IPS DF 19.7 (cell line): ENCODE results near the gene PARP8.

ENCODE experiments used
- DNase-seq: peaks from one replicate; pipeline ENCODE4 v3.0.0-alpha.2; 2013; ENCODE audit warnings: low read depth, low spot score

Gene PARP8

DNA sequence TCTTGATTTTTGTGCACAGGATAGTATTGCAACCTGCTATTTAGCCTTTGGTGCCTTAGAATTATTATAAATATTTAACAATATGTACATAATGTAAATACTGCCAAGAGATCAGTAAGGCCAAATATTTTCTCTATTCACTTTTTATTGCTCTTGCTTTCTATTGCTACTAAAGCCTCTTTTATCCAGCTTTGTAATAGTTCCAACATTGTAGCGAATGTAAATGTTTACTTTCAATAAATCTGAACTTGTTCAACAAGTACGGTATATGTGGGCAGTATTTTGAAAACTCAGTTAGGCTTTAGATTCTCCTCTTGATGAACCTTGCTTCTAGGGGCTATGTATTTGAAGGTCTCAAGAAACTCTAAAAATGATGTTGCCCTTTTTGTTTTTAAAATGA, 179.8 kb downstream of the PARP8 start:
- no peak for DNase-seq

DNA sequence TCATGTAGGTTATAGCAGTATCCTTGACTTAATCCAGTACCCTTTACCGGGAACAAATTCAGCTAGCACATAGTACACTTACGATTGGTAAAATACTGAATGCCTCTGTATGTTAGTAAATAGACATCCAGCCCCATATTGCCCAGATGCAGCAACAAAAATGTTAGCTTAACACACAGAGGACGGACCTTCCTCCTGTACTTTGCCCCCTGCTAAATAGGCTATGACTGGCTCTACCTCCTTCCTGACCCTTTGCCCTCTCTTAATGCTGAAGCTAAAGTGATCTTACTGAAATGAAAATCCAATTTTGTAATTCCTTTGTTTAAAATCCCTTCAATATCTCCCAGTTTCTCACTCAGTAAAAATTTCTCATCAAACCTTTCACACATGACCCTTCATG, 183.1 kb downstream of the PARP8 start:
- DNase-seq, result no peak

DNA sequence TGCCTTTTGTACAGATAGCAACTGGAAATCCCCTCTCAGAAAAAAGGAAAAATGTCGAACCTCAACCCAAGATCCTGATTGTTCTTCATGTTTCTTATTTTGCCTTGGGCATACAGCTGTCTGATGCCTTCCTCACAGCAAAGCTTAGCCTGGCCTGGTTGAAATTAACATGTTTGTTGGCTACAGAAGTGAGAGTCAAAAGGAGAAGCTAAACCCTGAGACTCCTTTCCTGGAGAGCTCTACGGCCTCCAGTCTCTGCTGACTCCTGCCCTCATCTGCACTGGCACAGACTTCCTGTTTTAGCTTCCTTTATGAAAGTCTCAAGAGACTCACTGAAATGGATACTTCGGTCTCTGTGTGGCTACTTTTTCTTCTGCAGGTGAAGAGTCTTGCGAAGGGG, 186.7 kb downstream of the PARP8 start:
- no peak for DNase-seq

DNA sequence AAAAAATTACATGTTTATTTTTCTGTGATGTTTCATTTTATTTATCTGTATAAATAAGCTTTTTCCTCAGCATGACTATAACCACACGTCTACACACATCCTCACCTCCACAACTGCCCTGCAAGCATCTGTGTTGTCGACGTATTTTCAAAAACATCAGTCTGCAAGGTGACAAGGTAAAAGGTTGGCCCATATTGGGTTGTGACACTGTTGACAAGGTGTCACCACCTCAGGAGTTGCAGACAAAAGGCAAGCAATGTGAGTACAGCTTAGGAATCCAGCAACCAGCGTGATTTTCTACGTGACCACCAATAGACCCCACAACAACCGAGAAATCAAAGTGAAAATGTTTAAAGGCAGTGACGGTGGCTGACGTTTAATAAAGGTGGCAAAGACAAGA, 187.6 kb downstream of the PARP8 start:
- no peak for DNase-seq

DNA sequence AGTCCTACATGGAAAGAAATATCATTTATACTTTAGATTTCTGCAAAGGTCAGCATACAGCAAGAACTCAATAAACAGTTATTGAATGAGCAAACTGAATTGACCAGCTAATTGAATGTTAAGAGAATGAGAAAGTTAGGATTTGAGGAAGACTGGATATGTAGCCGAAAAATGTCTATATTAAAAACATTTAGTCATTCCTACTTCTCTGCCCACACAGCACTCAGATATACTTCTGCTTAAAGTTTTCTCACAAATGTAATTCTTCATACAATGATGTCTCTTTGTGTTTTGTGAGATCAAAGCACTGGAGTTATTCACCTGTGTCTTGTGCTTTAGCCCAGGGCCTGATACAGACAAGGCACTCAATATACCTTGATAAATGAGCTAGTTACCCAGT, 188.6 kb downstream of the PARP8 start:
- no peak for DNase-seq

DNA sequence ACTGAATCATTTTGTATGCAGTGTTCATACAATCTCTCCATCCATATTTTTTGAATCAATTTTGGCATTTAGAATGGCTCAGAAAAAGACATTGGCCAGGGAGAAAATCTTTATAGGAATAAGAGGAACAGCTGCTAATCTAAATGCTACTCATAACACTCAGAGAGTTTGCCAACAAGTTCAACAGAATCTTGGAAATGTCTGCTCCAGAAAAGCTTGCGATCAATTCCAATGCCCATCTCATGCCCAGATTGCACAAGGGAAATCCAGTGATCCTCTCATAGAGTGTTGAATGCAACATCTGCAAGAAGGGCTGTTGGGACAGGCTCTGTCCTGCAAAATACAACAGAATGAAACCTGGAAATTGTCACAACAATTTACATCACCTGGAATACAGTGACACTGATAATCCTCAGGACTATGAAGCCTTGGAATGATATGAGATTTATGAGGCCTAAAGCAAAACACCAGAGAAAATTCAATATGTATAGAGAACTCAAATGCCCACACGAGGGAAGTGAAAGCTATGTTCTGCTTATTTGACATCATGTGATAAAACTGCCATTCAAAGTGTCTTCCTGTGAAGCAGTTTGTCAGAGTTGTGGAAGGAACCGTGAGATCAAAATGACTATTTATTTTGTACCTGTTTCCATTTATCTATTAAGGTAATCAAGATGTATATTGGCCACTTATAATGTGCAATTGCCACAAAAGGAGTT, 190.1 kb downstream of the PARP8 start:
- DNase-seq, result no peak

DNA sequence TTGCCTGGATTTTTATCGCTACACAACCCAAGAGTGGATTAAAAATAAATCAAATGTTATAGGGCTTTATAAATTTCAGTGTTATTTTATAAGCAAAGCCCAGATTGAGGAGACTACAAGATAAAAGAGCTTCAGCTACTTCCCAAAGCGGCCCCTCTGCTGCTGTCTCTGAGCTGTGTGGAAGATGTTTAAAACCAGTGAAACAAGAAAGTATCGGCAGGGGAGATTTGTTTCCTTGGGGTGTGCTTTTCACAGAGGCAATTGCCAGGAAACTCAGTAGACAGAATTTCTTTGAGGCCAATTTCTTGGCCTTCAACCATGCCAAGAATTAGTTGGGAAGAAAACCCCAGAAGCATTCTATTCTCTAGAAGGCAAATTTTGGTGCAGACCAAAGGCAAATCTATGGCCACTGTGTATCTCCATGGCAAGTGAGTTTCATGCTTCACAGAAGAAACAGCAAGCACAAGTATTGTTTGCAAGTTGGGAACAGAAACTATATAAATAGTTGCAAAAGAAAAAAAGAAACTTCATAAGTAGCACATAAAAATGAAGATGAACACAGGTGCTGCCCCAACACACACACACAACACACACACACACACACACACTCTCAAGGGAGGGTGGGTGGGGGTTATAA, 197.2 kb downstream of the PARP8 start:
- DNase-seq, result no peak

DNA sequence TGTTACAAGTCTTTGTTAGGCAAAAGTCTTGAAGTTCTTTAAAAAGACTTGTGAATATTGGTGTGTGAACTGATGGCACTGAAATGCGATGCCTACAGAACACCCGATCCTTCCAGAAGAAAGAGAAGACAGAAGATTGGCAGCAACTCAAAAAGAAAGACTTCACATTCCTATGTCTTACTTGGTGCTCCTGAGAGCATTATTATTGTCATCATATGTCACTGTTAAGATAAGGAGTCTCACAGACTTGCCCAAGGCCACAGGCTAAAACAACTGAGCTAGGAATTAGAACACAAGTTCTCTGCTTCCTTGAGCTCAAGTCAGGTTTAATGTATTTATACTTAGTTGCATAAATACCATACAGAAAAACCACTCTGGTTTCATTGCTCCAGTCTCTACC, 198.0 kb downstream of the PARP8 start:
- DNase-seq, result no peak

DNA sequence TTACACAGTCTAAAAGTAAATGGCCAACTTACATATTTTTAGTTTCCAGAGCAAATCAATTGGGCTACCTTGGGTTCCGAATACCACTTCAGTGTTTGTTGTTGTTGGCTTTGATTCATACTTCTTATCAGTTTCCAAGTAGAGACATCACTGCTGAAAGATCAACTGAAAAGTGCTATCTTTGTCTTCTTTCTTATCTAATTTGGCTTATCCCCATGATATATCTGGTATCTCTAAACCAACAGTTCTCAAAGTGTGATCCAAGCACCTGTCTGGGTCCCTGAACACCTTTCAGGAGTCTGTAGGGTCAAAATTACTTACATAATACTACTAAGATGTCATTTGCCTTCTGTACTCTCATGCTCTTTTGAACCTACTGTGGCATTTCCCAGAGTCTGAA, 200.0 kb downstream of the PARP8 start:
- no peak for DNase-seq

DNA sequence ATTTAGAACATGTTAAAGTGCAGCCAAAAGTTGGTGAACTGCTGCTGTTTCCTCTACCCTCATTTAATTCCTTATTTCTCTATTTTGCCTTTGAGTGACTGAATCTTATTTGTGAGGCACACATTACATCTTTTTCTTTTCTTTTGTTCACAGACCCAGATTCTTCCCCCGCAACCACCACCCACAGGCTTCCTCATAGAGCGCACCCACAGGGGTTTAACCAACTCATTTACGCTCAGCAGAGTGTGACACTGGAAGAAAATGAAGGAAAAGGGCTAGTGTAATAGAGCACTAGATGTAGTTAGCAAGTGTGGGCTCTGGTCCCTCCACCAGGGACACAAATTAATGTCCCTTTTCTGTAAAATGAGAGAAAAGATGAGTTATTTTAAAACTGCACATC, 200.7 kb downstream of the PARP8 start:
- no peak for DNase-seq

DNA sequence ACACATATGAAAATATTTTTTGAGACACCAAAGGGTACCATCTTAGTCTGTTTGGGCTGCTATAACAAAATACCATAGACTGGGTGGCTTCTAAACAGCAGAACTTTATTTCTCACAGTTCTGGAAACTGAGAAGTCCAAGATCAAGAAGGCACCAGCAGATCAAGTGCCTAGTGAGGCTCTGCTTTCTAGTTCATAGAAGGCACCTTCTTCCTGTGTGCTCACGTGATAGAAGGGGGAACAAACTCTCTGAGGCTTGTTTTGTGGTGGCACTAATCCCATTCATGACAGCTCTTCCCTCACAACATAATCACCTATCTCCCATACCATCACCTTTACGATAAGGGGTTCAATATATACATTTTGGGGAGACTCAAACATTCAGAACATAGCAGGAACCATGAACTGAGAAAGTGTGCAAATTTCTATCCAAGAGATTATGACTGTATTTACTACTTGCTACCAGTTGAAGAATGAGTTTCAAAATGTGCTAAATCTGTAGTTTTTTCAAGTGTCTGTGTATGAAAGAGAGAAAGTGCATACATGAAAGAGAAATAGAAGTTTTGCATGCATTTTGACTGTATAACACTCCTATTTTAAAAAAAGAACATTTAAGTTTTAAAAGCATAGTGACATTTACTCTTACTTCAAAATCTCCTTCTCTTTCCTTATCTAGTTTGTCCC, 207.3 kb downstream of the PARP8 start:
- no peak for DNase-seq

DNA sequence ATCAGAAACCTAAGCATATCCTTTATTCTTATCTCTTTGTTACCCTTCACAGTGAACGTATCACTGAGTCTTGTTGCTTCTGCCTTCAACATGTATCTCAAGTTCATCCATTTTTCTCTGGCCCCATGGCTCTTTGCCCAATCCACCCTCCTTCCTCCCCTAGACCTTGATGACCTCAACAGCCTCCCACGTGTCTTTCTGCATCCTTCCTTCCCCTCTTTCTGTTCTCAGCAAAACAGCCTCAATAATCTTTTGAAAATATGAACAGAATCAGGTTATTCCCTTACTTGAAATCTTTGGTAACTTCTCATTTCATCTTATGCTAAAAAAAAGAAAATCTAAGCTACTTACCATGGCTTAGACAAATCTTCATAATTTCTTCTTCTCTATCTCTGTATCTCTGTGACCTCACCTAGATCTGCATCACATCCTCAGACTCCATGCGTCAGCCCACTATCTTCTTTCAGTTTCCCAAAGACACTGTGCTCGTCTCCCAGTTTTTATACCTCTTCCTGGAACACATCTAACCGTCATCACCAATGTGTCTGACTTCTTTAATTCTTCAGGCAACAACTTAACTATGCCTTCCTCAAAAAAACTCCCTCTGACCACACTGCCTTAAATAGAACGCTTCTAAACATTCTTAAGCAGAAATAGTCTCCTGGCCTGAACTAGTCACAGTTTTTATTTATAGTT, 208.0 kb downstream of the PARP8 start:
- no peak for DNase-seq

DNA sequence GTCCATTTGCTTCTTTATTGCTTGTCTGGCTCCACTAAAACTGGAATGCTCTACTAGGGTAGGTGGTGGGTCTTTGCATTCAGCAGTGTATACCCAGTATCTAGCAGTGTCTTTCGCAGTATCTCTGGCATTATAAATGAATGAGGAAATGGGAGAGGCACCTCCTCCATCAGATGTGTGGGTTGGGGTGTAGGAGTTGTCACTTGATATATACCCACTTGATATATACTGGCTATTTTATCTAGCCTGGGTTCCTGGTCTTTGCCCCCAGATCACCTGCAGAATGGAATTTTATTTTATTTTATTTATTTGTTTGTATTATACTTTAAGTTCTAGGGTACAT, 208.5 kb downstream of the PARP8 start:
- DNase-seq, result no peak

DNA sequence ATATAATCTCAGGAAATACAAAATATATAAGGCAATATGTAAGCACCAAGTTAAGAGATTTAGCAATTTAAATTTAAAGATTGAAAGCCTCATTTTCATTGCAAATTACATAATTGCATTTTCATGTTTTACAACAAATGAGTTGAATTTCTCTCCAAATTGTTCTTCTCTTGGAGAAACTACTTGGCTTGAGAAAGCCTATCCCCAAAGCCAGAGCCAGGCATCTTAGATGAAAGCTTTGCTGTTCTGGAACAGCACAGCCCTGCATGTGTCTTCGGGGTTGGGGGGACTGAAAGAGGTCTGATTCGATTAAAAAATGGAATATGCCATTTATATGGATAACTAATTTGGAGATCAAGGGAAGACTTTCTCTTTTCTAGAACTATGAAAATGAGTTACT, 212.0 kb downstream of the PARP8 start:
- DNase-seq, result no peak

DNA sequence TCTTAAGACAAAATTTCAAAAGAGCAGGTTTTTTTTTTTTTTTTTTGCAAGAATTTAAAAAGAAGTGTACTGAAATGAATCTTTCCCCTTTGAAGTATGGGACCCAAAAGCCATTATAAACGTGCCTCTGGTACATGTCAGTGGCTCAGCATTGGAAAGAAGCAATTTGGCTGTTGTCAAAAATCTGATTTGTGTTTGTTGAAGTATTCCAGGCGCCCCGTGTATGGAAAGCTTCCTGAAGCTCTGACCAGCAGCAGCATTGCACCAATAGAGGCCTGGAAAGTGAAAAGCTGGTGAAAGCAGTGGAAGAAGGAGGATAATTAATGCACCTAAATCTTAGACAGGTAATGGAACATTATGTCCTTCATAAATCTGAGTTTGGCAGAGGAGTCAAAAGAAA, 215.0 kb downstream of the PARP8 start:
- DNase-seq, result no peak

DNA sequence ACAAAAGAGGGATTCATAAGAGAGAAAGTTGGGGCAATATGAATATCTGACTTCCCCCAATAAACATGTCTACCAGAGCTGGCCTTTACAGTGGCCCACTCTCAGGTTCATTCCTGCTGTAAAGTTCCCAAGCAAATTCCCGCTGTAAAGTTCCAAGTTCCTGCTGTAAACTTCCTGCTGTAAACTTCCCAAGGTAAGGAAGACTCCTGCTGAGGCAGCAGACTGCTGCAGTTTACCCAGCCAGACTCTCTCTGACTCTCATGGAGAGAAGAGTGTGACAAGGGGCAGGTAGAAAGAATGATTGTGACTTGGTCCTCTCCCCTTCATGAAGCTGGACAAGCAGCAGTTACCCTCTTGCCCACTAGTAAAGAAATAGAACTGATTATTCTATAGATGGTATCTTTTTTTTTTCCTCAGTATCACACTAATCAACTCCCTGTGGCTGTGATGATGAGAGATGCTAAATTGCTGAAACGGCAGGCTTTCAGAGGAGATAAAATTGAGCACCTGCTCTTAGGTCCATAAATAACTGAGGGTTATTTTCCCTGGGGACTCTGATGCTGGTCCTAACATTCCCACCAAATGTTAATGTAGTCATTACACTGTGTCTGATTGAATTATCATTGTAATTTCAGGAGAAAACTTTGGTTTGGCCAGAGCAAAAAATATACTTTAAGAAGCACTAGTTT, 220.4 kb downstream of the PARP8 start:
- DNase-seq, result peak; percentile 7

DNA sequence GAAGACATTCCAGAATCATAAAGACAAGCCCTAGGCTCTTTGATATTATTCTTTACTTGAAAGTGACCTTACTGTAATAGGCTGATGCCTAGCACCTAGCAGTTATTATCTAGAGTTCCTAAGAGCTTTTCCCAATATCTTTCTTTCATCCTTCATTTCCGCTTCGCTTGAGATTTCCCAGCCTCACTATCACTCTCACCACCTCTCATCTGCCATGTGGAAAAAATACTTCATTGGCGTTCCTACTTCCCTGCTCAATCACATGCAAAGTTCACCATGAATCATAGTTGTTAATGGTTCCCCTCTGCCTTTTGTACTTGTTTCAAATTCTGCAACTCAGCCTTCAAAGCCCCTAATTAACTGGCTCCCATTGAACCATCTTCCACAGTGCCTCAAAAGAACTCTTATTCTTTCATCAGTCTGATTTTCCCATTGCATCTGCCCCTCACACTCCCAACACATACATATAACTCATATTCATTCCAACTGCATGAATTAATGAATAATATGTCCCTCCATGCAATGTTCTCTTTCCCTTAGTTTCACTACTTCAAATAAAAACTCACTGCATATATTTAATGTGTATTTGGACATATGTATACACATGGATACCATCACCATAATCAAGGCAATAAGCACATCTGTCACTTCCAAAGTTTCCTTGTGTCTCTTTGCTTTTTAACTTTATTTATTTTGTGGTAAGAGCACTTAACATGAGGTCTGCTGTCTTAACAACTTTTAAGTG, 221.6 kb downstream of the PARP8 start:
- no peak for DNase-seq

DNA sequence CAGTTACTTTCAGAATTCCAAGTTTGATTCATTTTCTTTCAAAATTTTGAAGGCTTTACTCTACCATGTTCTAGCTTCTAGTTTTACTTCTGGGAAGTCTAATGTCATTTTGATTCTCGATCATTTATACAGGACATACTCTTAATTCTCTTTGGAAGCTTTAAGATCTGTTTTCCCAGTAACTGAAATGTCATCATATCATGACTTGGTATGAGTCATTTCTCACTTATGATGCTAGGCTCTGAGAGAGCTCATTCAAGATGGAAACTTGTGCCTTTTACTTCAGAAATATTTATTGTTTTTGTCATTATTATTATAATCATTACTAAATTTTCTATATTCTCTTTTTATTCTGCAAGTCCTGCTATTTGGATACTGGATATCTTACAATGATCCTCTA, 222.3 kb downstream of the PARP8 start:
- no peak for DNase-seq

DNA sequence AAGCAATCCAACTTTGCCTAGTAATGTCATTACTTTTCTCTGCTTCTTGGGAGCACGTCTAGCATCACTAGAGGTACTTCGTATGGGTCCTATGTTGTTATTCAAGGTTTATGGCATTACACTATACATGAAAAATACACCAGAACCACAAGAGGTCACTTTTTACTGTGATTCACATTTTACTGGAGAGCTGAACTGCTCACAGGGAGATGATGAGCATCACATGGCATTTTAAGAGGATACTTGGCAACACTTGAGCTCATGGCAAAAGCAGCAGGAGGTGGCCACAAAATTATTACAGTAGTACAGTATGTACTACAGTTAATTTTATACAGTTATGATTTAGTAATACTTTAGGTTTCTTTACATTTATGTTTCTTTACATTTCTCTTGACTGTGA, 223.4 kb downstream of the PARP8 start:
- DNase-seq, result no peak
